HG02852 (cell line): ENCODE measurements around the gene SNN.

Source experiments
- ATAC-seq: cut with Tn5 transposase; IDR thresholded peaks from one replicate; pipeline ENCODE4 v1.9.1; 2021; ENCODE audit warnings: mild to moderate bottlenecking, moderate library complexity; ENCODE audit not compliant: unreplicated experiment

The SNN gene

DNA sequence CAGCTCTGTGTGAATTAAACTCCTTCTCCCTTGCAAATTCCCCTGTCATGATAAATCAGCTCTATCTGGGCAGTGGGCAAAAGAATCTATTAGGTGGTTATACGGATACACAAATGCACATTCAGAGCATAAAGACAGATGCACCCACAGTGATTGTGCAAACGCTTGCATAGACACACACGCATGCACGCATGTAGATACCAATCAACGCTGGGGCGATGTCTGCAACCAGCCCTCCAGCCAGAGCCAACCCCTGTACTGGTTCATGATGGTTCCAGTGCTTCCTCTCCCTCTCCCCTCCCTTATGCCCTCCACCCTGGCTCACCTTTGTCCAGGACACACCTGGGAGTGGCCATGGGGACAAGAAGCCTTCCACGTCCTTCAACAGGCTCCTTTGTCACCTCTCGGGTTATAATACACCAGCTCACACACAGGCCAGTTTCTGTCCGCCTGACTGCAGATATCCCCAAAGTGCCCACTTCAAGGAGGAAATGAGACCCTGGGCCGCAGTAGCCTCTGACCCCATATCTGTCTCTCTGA, 33.1 kb upstream of the SNN start:
- ATAC-seq, result no peak

DNA sequence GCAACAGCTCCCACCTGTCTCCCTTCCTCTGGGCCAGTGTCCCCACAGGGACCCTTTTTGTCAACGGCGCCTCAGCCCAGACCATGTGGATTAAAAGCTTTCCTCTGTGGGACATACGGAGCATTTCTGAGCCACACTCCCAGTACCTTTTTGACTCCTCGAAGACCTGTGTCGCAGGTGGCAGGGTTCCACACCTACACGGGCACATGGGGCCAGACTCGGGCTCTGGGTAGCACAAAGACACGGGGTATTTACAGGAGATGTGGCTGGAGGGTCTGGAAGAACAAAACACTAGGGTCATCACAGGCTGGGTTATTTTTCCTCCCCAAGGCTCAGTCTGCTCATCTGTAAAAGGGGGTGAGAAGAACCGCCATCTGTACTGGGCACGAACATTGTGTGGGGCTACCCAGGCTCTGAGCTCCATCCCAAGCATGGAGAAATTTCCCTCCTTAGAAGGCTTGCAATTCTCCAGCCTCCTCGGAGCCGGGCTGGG, 32.5 kb upstream of the SNN start:
- ATAC-seq, result no peak

DNA sequence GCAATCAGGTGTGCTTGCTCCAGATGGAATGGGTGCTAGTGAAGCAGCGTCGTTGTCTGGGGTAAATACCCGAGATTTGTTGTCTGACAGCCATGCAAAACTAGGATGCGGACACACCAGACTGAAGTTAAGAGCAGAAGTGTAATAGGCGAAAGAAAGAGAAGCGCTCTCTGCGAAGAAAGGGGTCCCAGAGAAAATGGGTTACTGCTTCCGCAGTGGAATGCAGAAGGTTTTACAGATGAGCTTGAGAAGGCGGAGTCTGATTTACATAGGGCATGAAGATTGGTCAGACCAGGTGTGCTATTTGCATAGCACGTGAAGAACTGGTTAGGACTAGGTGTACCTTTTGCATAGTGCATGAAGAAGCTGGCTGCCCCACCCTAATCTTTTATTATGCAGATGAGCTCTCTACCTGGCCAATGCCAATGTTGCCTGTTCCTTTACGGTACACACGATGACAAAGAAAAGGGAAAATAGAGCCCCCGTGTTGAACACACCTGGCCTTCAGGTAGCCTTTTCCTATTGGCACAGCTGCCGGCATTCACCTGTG, 32.0 kb upstream of the SNN start:
- no peak for ATAC-seq

DNA sequence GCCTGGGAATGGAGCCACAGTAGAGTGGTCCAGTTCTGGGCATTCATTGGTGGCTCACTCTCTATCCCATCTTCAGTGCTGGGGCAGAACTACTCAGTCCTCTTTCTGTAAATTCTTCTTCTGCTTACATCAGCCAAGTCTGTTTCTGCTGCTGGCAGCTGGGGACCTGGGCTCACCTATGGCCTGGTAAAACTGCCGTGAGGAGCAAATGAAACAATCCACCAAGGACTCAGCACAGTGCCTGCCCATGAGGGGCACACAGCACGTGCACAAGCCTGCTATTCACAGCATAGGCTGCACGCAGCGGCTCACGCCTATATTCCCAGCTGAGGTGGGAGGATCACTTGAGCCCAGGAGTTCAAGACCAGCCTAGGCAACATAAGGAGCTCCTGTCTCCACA, 30.9 kb upstream of the SNN start:
- no peak for ATAC-seq

DNA sequence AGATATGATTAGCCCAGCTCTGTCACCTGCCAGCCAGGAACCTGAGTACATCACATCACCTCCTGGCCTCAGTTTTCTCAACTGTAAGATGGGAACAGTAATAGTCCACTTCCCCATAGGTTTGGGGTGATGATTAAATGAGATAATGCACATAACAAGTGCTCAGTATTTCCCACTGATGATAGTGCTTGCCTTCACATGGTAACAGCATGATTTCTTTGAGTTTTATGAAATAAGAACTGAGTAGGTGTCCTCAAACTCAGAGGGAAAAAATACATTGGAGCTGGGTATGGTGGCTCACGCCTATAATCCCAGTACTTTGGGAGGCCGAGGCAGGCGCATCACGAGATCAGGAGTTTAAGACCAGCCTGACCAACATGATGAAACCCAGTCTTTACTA, 30.1 kb upstream of the SNN start:
- ATAC-seq, result no peak

DNA sequence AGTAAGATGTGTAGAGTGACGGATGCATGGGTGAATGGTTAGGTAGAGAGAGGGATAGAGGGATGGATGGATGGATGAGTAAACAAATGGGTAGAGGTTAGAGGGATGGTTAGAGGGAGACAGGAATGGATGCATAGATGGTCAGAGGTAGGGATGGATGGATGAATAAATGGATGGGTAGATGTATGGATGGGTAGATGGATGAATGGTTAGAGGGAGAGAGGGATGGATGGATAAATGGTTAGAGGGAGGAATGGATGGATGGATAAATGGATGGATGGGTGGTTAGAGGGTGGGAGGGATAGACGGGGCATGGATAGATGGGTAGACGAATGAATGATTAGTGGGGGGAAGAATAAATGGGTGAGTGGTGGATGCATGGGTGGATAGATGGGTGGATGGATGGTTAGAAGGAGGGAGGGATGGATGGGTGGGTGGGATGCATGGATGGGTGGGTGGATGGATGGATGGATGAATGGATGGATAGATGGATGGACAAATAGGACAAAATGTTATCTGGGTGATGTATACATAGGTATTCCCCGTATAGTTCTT, 29.2 kb upstream of the SNN start:
- no peak for ATAC-seq

DNA sequence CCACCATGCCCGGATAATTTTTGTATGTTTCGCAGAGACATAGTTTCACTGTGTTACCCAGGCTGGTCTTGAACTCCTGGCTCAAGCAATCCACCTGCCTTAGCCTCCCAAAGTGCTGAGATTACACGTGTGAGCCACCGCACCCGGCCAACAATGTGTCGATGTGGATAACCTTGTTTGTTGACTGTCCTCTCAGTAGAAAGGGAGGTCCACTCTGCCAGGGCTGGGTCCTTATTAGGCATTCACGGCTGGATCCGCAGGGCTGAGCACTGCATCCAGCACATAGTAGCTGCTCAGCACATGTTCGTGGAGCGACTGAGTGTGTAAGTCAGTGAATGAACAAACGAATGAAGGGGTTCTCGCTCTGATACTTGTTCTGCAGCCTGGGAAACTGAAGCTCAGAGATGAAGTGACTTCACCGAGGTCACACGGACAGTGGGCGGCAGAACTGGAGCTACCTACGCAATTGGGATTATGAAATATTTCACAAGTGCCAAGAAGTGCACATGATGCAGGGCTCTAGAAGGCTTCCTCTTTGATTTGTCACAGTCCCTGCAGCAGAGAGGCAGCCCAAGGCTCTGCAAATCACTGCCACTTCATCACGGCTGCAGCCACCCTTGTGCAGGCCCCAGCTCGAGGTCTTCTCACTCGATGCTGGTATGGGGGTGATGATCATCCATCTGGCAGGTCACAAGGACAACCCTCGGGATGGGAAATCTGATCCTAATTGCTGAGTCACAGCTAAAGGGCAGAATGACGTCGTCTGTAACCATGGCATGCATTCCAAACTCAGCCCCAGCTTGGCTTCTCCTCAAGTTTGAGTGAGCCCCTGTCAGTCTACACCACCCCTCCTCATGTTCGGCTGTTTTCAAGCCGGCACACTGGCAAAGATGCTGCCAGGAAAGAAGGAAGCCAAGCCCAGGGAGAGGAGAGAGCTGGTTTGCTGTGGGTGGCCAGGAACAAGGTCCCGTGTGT, 28.0 kb upstream of the SNN start:
- no peak for ATAC-seq

DNA sequence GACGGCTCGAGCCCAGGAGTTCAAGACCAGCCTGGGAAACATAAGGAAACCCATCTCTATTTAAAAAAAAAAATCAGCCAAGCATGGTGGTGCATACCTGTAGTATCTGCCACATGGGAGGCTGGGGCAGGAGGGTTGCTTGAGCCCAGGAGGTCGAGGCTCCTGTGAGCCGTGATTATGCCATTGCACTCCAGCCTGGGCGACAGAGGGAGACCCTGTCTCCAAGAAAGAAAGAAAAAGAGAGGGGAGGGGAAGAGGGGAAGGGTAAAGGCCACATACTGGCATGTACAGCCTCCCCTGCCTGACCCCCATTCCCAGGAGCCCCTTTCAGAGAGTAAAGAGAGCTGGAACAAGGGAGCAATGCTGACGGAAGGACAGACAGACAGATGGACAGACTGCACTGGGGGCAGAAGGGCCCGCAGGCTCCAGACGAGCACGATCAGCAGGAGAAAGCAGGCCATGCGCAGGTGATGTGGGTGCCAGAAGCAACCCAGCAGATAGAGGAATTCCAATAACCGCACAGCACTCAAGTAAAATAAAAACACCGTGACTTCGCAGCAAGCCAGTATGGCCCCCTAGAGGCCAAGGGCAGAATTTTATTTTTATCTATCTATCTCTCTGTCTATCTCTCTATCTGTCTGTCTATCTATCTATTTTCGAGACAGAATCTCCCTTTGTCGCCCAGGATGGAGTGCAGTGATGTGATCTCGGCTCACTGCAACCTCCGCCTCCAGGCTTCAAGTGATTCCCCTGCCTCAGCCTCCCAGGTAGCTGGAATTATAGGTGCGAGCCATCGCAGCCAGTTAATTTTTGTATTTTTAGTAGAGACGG, 27.1 kb upstream of the SNN start:
- ATAC-seq, result no peak

DNA sequence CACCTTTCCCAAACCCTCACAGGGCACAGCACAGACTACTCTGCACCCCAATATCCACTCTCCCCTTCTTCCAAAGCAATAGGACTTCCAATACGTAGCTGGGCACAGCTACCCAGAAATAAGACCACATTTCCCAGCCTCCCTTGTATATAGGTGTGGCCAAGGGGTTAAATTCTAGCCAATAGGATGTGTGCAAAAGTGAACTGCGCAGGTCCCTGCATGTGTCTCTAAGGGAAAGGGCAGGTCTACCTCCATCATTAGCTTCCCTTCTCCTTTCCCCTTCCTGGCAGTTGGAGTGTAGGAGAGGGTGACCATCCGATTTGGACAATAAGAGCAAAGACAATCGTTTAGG, 25.5 kb upstream of the SNN start:
- ATAC-seq, result no peak

DNA sequence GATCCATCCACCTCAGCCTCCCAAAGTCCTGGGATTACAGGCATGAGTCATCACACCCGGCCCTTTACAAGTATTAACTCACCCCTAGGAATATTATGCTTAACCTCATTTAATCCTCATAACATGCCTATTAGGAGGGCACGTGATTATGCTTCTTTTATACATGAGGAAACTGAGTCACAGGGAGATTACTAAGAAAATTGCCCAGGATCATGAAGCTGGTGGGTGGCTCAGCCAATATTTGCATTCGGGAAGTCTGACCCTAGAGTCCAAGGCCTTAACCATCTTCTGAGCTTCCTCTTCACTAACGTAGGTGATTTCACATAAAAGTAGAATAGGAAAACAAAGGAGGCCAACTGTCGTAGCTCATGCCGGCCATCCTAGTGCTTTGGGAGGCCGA, 19.0 kb upstream of the SNN start:
- no peak for ATAC-seq

DNA sequence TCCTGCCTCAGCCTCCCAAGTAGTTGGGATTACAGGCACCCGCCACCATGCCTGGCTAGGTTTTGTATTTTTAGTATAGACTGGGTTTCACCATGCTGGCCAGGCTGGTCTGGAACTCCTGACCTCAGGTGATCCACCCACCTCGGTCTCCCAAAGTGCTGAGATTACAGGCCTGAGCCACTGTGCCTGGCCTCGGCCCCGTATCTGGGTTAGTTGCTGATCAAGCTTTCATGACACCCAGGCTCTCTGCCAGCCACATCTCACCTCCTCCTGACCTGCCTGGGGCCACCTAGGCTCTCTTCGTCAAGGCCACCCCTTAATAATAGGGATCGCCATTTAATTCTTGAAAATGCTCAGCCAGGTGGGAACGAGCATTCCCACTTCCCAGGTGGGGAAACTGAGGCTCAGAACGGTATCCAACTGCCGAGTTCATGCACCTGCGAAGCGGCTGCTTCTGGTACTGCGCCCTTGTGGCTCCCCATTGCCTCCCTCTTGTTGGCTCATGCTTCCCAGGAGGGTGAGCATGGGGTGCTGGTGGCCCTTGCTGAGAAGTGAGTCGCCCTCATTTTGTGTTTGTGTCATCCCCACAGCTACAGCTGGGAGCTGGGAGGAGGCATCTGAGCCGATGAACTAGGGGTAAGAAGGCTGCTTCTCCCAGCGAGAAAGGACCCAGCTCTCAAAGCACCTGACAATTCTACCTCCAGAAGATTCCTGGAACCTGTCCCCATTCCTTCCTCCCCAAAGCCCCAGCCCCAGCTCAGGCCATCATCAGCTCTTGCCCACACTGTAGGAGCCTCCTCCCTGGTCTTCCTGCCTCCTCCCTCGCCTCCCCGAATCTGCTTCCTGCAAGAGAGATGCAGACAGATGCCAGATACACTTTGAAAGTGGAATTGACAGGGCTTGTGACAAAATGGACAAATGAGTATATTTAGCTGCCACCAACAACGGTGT, 17.3 kb upstream of the SNN start:
- no peak for ATAC-seq

DNA sequence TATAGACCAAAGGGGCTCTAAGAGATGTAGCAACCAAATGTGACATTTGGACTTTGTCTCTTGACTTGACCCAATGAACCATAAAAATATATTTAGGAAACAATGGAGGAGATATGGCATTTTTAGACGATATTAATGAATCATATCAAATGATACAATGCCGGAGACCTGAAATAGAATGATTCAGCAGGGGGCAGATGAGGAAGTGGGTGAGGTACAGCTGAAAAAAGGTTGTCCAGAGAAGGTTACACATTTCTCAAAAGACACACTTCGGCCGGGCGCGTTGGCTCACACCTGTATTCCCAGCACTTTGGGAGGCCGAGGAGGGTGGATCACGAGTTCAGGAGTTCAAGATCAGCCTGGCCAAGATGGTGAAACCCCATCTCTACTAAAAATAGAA, 16.5 kb upstream of the SNN start:
- no peak for ATAC-seq

DNA sequence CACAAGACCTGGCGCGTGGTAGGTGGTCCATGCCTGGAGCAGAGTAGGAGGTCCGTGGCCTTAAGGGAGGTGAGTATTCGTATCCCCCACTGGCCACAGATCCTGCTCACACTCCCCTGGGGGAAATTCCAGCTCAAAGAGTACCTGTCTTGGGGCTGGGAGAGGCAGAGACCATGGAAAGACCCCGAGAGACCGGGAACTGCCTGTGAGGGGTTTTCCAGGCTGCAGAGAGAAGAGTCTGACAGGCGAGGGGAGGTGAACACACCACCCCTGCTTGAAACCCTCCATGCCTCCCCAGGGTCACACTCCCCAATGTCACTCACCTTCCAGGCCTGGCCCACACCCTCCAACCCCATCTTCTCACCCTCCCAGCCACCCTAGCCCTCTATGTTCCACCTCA, 12.6 kb upstream of the SNN start:
- no peak for ATAC-seq

DNA sequence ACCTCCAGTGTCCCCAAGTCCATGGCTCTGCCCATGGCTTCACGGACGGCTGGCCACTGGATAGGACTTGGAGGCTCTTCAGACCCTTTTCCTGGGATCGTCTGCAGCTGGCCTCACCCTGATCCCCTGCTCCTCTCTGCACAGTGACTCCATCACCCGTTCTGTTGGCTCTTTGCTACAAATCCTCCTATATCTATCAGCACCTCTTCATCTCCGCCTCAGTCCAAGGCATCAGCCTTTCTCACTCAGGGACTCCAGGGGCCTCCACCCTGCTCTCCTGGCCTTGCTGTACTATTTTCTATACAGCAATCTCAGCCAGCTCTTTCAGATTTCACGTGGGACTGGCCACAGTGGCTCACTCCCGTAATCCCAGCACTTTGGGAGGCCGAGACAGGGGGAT, 10.7 kb upstream of the SNN start:
- no peak for ATAC-seq

DNA sequence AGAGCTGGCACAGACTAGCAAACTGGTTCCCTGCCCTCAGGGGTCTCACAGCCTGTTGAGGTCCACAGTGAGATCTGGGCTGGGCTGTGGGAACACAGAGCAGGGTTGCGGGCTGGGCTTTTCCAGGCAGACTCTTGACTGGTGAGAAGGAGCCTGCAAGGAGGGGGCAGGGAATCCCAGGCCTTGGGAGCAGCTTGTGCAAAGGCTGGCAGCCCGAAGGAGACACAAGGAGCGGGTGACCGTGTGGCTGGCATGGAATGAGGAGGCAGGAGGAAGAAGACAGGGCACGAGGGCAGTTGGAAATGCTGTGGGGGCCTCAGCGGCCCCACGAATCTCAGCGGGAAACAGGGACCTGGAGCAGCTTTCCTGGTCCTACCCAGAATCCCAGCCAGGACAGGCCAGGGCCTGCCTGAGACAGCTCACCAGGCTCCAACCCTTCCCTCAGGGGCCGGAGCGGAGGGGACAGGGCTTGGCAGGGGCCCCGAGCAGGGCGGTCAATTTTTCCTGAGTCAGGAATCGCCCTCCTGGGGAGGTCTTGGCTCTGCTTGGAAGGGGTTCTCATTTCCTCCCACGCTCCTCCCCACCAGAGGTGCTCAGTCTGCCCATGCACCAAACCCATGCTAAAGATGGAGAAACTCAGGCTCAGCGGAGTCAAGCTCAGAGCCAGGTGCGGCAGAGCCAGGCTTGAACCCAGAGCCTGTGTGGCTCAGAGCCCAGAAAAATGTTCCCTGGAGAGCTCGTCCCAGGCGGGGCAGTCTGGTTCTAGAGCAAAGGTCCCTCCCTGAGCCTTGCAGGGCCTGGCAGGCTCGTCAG, 9.2 kb upstream of the SNN start:
- ATAC-seq, result no peak

DNA sequence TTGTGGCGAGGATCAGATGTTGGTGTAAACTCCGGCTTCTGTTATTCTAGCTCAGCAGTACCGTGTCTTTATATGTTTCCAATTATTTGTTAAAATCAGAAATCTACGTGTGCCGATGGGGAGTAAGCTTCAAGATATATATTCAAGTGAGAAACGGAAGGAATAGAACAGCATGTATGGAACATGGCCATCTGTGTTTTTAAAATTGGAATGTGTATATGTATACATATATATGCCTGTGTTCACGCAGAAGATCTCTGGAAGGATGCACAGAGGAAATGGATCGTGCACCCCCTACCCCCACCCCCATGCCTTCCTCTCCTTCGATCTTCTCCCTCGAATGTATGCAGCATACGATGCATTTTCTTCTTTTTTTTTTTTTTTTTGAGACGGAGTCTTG, 7.7 kb upstream of the SNN start:
- no peak for ATAC-seq

DNA sequence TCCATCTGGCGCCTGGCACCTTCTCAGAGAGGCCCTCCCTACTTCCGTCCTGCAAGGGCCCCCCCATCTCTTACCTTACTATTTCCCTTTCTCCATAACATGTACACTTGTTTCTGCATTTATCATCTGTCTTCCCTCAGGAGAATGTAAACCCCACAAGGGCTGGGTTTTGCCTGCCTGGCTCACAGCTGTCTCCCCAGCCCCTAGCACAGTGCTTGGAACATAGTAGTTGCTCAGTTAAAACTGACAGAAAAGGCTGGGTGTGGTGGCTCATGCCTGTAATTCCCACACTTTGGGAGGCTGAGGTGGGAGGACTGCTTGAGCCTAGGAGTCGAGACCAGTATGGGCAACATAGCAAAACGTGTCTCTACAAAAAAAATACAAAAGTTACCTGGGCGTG, 5.7 kb upstream of the SNN start:
- no peak for ATAC-seq

DNA sequence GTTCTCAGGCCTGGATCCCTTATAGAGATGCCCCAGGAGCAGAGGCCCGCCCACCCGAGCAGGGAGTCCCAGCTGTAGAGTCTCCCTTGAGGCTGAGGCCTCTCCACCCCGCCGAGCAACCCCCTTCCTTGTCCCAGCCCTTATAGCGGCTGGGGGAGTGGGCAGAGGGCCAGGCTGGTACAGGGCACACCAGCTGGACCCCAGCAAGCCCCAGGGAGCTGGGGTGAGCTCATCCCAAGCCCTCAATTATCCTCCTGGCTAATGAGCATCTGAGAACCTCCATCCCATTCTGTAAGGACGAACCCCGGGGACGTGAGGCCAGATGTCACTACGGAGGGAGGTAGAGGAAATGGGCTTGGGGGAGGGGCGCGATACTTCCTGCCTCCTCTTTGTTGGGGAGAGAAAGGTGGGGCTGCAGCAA, 3.2 kb upstream of the SNN start:
- ATAC-seq, result no peak
